H1 (cell line): ENCODE data around the gene CENPX. TPM values are rescaled to one million over a fixed set of nuclear protein-coding genes. Genes with fewer than 3 reads are reported as not detected.

Source experiments
- CTCF ChIA-PET: fragments of 300-600 bp; sonication (Branson Sonifier 250); formaldehyde crosslinking; loops from one replicate; lab custom pipeline; 2021; ENCODE audit not compliant: partially characterized antibody; lab: Charles Lee
- POLR2A ChIA-PET: fragments of 300-600 bp; sonication (Branson Sonifier 250); formaldehyde crosslinking; loops from one replicate; lab custom pipeline; 2021; ENCODE audit warnings: inconsistent platforms; ENCODE audit not compliant: partially characterized antibody; lab: Charles Lee
- DNase-seq, 2 experiments: peaks; one replicate each; pipeline versions ENCODE4 v3.0.0 to v3.0.0-alpha.2; 2010 to 2022; ENCODE audit warnings: low spot score in 2 of 2, low read depth in 1 of 2, mixed read lengths in 1 of 2
- FAIRE-seq: peaks from 2 replicates; lab custom pipeline; 2011; peaks lifted over from hg19 to GRCh38; lab: Jason Lieb, UNC
- H2AFZ ChIP-seq: 2 replicates; pipeline ENCODE4 v1.8.1; 2012; ENCODE audit warnings: low read length, inconsistent platforms
- H2AK5ac ChIP-seq: 2 replicates; pipeline ENCODE4 v1.6.1; 2013; ENCODE audit warnings: low read depth, low read length
- H2BK120ac ChIP-seq: replicated peaks from 2 replicates; pipeline ENCODE3; 2013; ENCODE audit warnings: low read depth, low read length, inconsistent platforms
- H2BK12ac ChIP-seq: 2 replicates; pipeline ENCODE4 v1.6.1; 2013; ENCODE audit warnings: low read depth, low read length
- H2BK15ac ChIP-seq: 2 replicates; pipeline ENCODE4 v1.6.1; 2013; ENCODE audit warnings: low read length
- H2BK20ac ChIP-seq: 2 replicates; pipeline ENCODE4 v1.6.1; 2013; ENCODE audit warnings: low read length
- H2BK5ac ChIP-seq: 2 replicates; pipeline ENCODE4 v1.6.1; 2013; ENCODE audit warnings: low read depth, low read length
- H3K14ac ChIP-seq: 2 replicates; pipeline ENCODE4 v1.6.1; 2013; ENCODE audit warnings: inconsistent platforms; ENCODE audit not compliant: insufficient read length
- H3K18ac ChIP-seq: 2 replicates; pipeline ENCODE4 v1.6.1; 2013; ENCODE audit warnings: low read length; ENCODE audit errors: extremely low read depth
- H3K23ac ChIP-seq: 2 replicates; pipeline ENCODE4 v1.6.1; 2013; ENCODE audit warnings: inconsistent platforms; ENCODE audit not compliant: insufficient read length
- H3K23me2 ChIP-seq: 2 replicates; pipeline ENCODE4 v1.6.1; 2013; ENCODE audit warnings: low read depth, low read length
- H3K27ac ChIP-seq: 2 replicates; pipeline ENCODE4 v1.6.1; 2011; ENCODE audit warnings: low read depth, low read length, inconsistent platforms
- H3K27me3 ChIP-seq, 4 experiments: replicated peaks in 1 of 4; 1 replicate in 1 of 4; 2 replicates in 3 of 4; pipeline versions ENCODE4 v1.6.1 to v1.8.1; 2011 to 2013; ENCODE audit warnings: low read length in 3 of 4, mild to moderate bottlenecking in 3 of 4, inconsistent platforms in 2 of 4, mixed read lengths in 2 of 4, moderate library complexity in 1 of 4; ENCODE audit not compliant: control insufficient read depth in 3 of 4, insufficient read depth in 3 of 4; ENCODE audit errors: extremely low read depth in 1 of 4
- H3K36me3 ChIP-seq, 4 experiments: 2 replicates each; pipeline versions ENCODE4 v1.6.1 to v1.8.1; 2011 to 2013; ENCODE audit warnings: mild to moderate bottlenecking in 4 of 4, low read length in 3 of 4, moderate library complexity in 2 of 4, control low read depth in 1 of 4, inconsistent platforms in 1 of 4; ENCODE audit not compliant: insufficient read depth in 4 of 4, control insufficient read depth in 2 of 4
- H3K4ac ChIP-seq: replicated peaks from 2 replicates; pipeline ENCODE3; 2013; ENCODE audit warnings: low read length, low read depth, mixed read lengths, inconsistent platforms; ENCODE audit not compliant: insufficient read length
- H3K4me1 ChIP-seq, 4 experiments: replicated peaks in 1 of 4; 1 replicate in 1 of 4; 2 replicates in 3 of 4; pipeline versions ENCODE4 v1.6.1 to v1.8.1; 2011 to 2013; ENCODE audit warnings: low read length in 3 of 4, inconsistent platforms in 2 of 4, mixed read lengths in 1 of 4; ENCODE audit not compliant: insufficient read depth in 4 of 4, control insufficient read depth in 3 of 4
- H3K4me2 ChIP-seq, 2 experiments: 2 replicates each; pipeline versions ENCODE4 v1.6.1 to v1.8.1; 2011 to 2013; ENCODE audit warnings: low read depth in 2 of 2, low read length in 2 of 2, control low read depth in 1 of 2, inconsistent platforms in 1 of 2, mild to moderate bottlenecking in 1 of 2; ENCODE audit not compliant: insufficient read depth in 1 of 2
- H3K4me3 ChIP-seq, 4 experiments: fragments of 200-600, 300-600 bp in 1 of 4; sonication (generic), shearing (Covaris generic), sonication (Bioruptor Twin) in 1 of 4; 2 replicates each; pipeline versions ENCODE4 v1.5.1 to v1.8.1; 2011 to 2016; ENCODE audit warnings: low read length in 4 of 4, low read depth in 3 of 4, control low read depth in 2 of 4, inconsistent platforms in 2 of 4, mild to moderate bottlenecking in 2 of 4, mixed read lengths in 1 of 4, moderate library complexity in 1 of 4; ENCODE audit not compliant: insufficient read depth in 2 of 4; ENCODE audit errors: extremely low read depth in 1 of 4
- H3K56ac ChIP-seq: replicated peaks from 2 replicates; pipeline ENCODE3; 2013; ENCODE audit warnings: low read depth, mild to moderate bottlenecking, mixed read lengths, low read length, inconsistent platforms; ENCODE audit not compliant: insufficient read length
- H3K79me1 ChIP-seq: 2 replicates; pipeline ENCODE4 v1.6.1; 2013; ENCODE audit warnings: low read depth, low read length, control low read depth
- H3K79me2 ChIP-seq, 2 experiments: 2 replicates each; pipeline versions ENCODE4 v1.6.1 to v1.8.1; 2012 to 2013; ENCODE audit warnings: low read length in 2 of 2, mild to moderate bottlenecking in 2 of 2, inconsistent platforms in 1 of 2; ENCODE audit not compliant: insufficient read depth in 2 of 2, control insufficient read depth in 1 of 2
- H3K9ac ChIP-seq, 4 experiments: replicated peaks in 1 of 4; 1 replicate in 1 of 4; 2 replicates in 3 of 4; pipeline versions ENCODE4 v1.6.1 to v1.8.1; 2011 to 2013; ENCODE audit warnings: low read depth in 3 of 4, low read length in 3 of 4, control low read depth in 2 of 4, mild to moderate bottlenecking in 2 of 4, moderate library complexity in 2 of 4, inconsistent platforms in 1 of 4; ENCODE audit errors: extremely low read depth in 1 of 4
- H3K9me3 ChIP-seq, 2 experiments: 2 replicates each; pipeline versions ENCODE4 v1.6.1 to v1.8.1; 2012 to 2013; ENCODE audit warnings: mild to moderate bottlenecking in 2 of 2, moderate library complexity in 2 of 2, control low read depth in 1 of 2, inconsistent platforms in 1 of 2, low read depth in 1 of 2, low read length in 1 of 2, mixed read lengths in 1 of 2; ENCODE audit not compliant: insufficient read depth in 2 of 2
- H4K20me1 ChIP-seq, 2 experiments: replicated peaks in 1 of 2; 2 replicates each; pipeline versions ENCODE3 to v1.8.1; 2011 to 2013; ENCODE audit warnings: inconsistent platforms in 2 of 2, low read length in 2 of 2, mild to moderate bottlenecking in 1 of 2; ENCODE audit not compliant: insufficient read depth in 2 of 2, control insufficient read depth in 1 of 2
- H4K5ac ChIP-seq: 2 replicates; pipeline ENCODE4 v1.6.1; 2013; ENCODE audit warnings: low read length, low read depth, mixed read lengths, inconsistent platforms; ENCODE audit not compliant: insufficient read length
- H4K8ac ChIP-seq: 2 replicates; pipeline ENCODE4 v1.8.0; 2013; ENCODE audit warnings: mild to moderate bottlenecking, moderate library complexity, low read length, inconsistent platforms; ENCODE audit not compliant: insufficient read depth; ENCODE audit errors: extremely low read depth
- H4K91ac ChIP-seq: replicated peaks from 2 replicates; pipeline ENCODE3; 2013; ENCODE audit warnings: low read length, mixed read lengths, inconsistent platforms; ENCODE audit not compliant: insufficient read length
- TEAD4 ChIP-seq: IDR thresholded peaks from 2 replicates; pipeline ENCODE4 v1.6.1; 2012; ENCODE audit warnings: low read depth, low read length, inconsistent platforms, mixed read lengths
- WGBS, 2 experiments: shearing (Covaris generic) in 1 of 2; methylation state at CpG; one replicate each; pipeline versions ENCODE4 v1.1.6 to v1.1.7; 2013 to 2015; ENCODE audit warnings: low lambda C conversion rate in 2 of 2, mixed read lengths in 2 of 2, inconsistent platforms in 1 of 2, low coverage in 1 of 2, missing lambda C conversion rate in 1 of 2; ENCODE audit not compliant: insufficient replicate concordance in 2 of 2, insufficient coverage in 1 of 2, insufficient read length in 1 of 2; ENCODE audit errors: extremely low coverage in 1 of 2, missing lambda C conversion rate in 1 of 2; 5-methylcytosine and 5-hydroxymethylcytosine counted together
- polyA plus RNA-seq, 7 experiments: library from polyadenylated mRNA; depleted of rRNA in 3 of 7; stranded (reverse) in 5 of 7; unstranded in 2 of 7; fragments of >200 nt in 5 of 7; fragments of 200-250 nt in 2 of 7; gene quantifications; 1 replicate in 5 of 7; 2 replicates in 1 of 7; 4 replicates in 1 of 7; pipeline versions ENCODE4 v1.2.1 to v1.2.3, GENCODE V29; 2011 to 2013; ENCODE audit warnings: missing spikeins in 2 of 7, mixed read lengths in 2 of 7
- total RNA-seq: library from RNA; stranded (reverse); fragmentation: NEBNext Ultra II Directional; extraction: Animal tissue kit (Norgen Biotek cat#: 25700); gene quantifications from 2 replicates; pipeline ENCODE4 v1.2.1, GENCODE V29; 2021

Gene CENPX
- total and polyA plus RNA-seq, 2 of the 8 experiments (the other 6 are each of a cell fraction or from before 2014, with no cell fraction given), result 116 to 122 TPM

DNA sequence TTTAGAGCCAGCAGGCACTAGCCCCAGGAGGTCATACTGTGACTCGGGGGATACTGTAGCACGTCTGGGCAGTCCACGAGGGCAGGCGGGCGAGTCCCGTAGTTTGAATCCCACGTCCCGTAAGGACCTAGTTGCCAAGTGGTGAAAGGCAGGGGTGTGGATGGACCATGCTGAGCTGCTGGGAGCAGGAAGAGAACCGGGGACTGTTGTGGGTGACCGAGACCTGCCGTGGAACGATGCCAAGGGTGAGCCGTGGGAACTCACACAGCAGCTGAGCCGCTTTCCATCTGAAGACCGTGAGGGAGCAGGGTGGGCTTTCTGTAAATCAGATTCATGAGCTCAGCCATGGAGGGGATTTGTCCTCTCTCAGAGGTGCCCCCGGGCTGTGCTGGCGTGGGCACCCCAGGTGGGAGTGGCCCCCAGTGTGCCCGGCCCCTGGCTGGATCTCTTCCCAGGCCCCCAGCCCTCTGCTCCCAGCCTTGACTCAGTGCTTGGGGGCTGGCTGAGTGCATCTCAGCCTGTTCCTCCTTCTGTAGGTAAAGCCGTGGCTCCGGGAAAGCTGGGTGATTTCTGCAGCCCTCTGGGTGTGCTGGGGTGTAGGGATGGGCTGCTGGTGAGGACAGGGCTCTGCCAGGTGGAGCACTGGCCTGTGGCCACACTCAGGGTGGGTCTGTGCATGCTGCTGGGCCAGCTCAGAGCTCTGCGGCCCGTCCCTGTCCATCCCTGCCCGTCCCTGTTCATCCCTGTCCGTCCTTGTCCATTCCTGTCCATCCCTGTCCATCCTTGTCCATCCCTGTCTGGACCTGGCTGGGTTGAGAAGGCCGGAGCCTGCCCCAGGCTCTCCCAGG lies 31.6 kb downstream of the CENPX start:
- no peak overlapping the region for H2BK20ac ChIP-seq
- H2AFZ ChIP-seq, result no peak overlapping the region
- H3K14ac ChIP-seq, result no peak overlapping the region
- no peaks in the 10 kb centered on the region for H3K9me3 ChIP-seq
- H3K4me3 ChIP-seq, result no peak overlapping the region
- H3K56ac ChIP-seq, result no peak overlapping the region
- H3K4me1 ChIP-seq, result peaks cover 0 to 31% (median 27%) of the 10 kb centered on the region in 4 experiments; a peak in 6 of 7 replicates
- H3K9ac ChIP-seq, result peak overlapping the region in 1 of 4 experiments; percentile 10; a peak in 2 of 7 replicates
- peak overlapping the region; percentile 73 for H4K91ac ChIP-seq
- ChIA-PET POLR2A (interaction anchor here (0.8 to 5.1 kb wide), 9 partner anchors 9 to 68 kb away, joined by 3 to 40 read pairs (median 5); partner anchors contain the start of gene ASPSCR1), CTCF (interaction anchor here (0.6 to 1.8 kb wide), 8 partner anchors 11 to 1712 kb away, joined by 3 to 12 read pairs (median 4); no protein-coding TSS in a partner anchor)
- peaks cover 3 to 16% of the 10 kb centered on the region in 2 experiments for H4K20me1 ChIP-seq
- FAIRE-seq, result no peak
- H3K79me1 ChIP-seq, result peaks cover 9% of the 10 kb centered on the region
- H3K4ac ChIP-seq, result peak overlapping the region; percentile 85
- peaks cover 0 to 3% of the 10 kb centered on the region in 2 experiments; a peak in 1 of 4 replicates for H3K79me2 ChIP-seq
- H3K36me3 ChIP-seq, result peaks cover 0 to 8% (median under 1%) of the 10 kb centered on the region in 4 experiments; a peak in 3 of 8 replicates
- no peak overlapping the region for H2BK12ac ChIP-seq
- no peaks in the 10 kb centered on the region for H3K23me2 ChIP-seq
- no peak for TF ChIP-seq TEAD4
- H4K8ac ChIP-seq, result 0 out of 2 replicates have a peak overlapping the region, but pooled peaks have one; percentile 8
- H2BK15ac ChIP-seq, result no peak overlapping the region
- DNase-seq, result no peak
- H3K27ac ChIP-seq, result no peak overlapping the region
- no peak overlapping the region; the same call in 1 of the 2 replicates for H2AK5ac ChIP-seq
- peak overlapping the region; percentile 7; the same call in 1 of the 2 replicates for H3K18ac ChIP-seq
- no peak overlapping the region for H2BK120ac ChIP-seq
- no peak overlapping the region for H3K23ac ChIP-seq
- H4K5ac ChIP-seq, result no peak overlapping the region
- no peak overlapping the region for H3K4me2 ChIP-seq
- no peaks in the 10 kb centered on the region for H3K27me3 ChIP-seq
- peak overlapping the region; percentile 63; the same call in 1 of the 2 replicates for H2BK5ac ChIP-seq
- 90% methylated on average over 25 of the region's 25 CpGs; no CpG with 5 or more reads in 1 of the 2 experiments for WGBS, 2 experiments
